NCI-H510A (cell line): ENCODE results near the gene BBS9.
"Not testable (repeated sequence)": the region's sequence is repeated elsewhere in the genome, so short reads cannot be mapped to it uniquely, and the experiment has no call there.

Experiments used
- DNase-seq: peaks from one replicate; lab custom pipeline; 2025; lab: John Stamatoyannopoulos, UW

The BBS9 gene

DNA sequence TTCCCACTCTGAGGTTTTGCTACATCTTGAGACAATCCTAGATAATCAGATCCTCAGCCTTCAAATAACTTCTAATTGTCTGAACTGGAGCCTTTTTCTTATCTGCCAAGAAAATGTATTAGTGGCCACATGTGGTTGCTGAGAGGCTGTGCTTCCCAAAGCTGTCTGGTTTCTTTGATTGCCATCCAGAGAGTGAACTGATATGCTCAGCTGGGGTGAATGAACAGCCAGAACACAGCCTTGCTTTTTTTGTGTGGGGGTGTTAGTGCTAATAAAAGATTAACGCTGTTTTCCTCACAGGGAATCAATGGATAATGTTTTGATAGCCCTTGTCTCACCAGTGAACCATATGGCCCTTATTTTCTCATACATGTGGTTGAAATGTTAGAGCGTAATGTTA, 66.9 kb downstream of the BBS9 start:
- no peak for DNase-seq

DNA sequence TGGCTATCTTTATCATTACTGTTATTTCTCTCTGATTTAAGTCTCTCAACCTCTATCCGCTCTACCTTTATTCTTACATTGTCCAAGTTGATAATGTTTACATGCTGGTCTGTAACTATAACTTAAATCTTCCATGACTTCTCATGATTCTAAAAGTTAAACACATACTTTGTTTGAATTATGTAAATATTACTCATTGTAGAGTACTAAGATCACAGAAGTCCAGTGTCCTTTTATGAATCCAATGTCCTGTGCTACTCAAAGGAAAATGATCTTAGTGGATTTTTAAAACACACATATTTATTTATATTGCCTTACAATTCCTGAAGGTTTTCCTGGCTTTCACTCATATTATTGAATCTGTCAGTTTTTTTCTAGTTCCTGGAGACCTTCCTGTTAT, 70.9 kb downstream of the BBS9 start:
- no peak for DNase-seq

DNA sequence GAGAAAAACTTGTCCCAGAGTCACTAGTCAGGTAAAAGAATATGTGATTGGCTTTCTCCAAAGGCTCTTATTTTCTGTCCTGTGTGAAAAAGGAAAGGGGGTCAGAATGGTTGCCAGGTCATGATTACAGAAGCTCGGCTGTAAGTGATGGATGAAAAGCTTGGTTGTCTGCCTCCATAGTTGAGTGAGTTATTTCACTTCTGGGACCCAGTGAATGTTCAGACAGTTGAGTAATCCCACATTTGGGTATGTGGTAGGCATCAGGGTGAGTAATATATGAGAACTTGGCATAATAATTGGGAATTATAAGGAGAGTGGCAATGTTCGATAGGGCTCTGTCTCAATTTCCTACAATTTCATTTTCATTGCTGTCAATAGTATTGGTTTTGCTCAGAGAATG, 72.5 kb downstream of the BBS9 start:
- DNase-seq = no peak

DNA sequence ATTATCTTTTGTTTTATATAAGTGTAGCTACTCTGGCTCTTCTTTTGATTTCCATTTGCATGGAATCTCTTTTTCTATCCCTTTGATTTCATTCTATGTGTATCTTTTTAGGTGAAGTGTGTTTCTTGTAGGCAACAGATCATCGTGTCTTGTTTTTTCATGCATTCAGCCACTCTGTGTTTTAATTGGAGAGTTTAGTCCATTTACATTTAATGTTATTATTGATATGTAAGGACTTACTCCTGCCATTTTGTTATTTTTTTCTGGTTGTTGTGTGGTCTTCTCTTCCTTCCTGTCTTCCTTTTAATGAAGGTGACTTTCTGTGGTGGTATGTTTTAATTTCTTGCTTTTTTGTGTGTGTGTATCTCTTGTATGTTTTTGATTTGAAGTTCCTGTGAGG, 81.6 kb downstream of the BBS9 start:
- no peak for DNase-seq

DNA sequence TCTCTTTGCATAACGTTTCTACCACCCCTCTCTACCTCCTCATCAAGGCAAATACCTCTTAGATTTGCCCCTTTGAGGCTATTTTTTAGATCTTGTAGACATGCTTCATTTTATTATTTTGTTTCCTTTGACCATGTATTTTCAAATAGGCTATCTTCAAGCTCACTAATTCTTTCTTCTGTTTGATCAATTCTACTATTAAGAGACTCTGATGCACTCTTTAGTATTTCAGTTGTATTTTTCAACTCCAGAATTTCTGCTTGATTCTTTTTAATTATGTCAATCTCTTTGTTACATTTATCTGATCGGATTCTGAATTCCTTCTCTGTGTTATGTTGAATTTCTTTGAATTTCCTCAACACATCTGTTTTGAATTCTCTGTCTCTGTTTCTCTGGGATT, 82.8 kb downstream of the BBS9 start:
- DNase-seq = no peak

DNA sequence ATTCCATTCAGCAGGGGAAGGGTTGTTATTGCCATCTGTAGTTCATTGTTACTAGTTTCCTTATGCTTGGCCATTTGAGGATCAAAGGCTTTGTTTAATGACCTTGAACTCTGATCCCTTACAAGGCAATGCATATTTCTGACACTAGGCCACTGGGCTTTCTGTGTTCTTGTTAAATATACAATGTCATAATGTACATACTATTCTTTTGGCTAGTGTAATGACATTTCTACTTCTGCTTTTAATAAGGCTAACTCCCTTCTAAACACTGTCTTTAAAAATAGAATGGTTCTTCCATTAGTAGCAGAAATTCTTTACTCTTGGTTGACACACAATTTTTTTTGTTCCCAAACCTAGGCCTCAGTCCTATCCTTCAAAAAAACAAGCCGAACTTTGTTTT, 86.6 kb downstream of the BBS9 start:
- DNase-seq = no peak

DNA sequence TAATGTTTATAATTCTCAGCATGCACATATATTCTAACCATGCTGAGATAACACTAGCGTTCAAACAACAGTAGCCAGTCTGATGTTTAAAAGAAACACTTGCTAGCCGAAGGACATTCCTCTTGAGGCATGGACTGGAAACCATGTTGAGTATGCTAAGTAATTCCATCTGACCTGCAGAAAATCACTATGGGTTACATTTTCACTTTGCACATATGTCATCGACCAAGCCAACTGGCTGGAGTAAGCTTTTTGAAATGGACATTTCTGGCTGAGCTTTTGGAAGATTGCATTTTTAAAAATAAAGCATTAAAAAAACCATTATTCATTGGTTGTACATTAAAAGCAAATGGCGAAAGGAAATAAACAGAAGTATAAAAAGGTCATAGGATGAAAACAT, 88.2 kb downstream of the BBS9 start:
- no peak for DNase-seq

DNA sequence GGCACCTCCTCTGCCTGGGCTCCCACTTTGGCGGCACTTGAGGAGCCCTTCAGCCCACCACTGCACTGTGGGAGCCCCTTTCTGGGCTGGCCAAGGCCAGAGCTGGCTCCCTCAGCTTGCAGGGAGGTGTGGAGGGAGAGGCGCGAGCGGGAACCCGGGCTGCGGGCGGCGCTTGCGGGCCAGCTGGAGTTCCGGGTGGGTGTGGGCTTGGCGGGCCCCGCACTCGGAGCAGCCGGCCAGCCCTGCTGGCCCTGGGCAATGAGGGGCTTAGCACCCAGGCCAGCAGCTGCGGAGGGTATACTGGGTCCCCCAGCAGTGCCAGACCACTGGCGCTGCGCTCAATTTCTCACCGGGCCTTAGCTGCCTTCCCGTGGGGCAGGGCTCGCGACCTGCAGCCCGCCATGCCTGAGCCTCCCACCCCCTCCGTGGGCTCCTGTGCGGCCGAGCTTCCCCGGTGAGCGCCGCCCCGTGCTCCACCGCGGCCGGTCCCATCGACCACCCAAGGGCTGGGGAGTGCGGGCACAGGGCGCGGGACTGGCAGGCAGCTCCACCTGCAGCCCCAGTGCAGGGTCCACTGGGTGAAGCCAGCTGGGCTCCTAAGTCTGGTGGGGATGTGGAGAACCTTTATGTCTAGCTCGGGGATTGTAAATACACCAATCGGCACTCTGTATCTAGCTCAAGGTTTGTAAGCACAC, 89.6 kb downstream of the BBS9 start:
- DNase-seq = not testable (repeated sequence)

DNA sequence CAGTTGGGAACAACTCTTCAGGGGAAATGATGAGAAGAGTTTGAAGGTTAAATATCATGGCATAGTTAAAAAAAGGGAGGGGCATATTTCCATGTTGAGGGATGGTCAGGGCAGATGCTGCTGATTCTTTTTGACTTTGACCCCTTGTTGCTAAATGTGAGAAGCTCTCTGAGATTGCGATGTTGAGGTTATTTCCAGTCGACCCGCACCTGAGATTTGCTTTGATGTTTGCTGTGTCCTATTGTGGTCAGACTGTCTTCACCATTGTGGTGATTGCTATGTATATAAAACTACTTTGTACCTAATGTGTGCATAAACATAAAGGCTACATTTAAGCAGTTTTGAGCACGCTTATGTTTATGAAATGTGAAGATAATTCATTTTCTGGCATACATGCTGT, 90.9 kb downstream of the BBS9 start:
- no peak for DNase-seq

DNA sequence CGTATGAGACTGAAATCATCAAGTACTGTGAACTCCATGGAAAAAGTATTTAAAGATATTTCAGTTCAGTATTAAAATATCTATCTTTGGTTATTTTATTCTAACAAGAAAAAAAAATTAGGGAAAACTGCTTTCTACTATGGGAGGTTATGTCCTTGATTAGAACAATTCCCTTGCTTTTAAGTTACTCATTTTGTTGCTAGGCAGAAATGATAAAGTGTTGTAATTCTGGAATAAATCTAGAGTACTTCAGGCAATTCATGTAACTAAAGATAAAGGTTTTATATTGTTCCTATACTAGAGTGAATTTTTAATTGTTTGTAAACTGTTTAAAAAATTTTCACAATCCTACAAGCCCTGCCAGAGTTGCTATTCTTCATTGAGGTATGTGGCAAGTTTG, 92.0 kb downstream of the BBS9 start:
- DNase-seq = no peak

DNA sequence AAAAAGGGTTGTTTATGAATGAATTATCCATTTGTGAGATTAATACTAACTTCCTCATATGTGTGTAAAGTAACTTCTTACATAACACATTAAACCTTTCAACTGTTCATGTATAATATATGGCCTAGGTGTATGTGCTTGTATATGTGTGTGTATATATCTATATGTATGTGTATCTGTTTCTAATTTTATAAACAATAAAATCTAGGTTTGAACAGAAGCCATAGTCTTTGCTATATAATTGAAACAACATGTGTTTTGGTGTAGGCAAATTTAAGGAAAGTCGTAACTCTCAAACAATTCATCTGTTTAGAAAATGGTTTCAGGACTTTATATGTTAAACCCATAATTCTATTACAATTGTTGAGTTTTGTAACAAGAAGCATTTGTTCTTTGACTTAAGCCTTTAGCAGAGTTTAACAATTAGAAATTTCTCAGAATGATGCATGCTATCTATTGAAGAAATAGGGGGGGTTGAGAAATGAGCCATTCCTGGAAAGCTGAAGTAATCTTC, 103.3 kb downstream of the BBS9 start:
- DNase-seq = no peak

DNA sequence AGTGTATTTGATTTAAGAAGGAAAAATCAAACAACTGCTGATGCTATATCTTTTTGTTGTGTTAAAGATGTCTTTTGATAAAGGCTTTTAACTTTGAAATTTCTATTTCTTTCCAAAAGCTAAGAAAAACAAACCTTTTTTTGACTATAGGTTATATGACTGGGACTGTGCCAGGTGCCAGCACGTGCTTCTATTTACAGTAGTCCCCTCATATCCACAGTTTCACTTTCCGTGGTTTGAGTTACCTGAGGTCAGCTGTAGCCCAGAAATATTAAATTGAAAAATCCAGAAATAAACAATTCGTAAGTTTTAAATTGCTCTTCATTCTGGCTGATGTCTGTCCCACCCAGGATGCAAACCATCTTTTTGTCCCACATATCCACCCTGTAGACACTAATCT, 104.3 kb downstream of the BBS9 start:
- DNase-seq = no peak

DNA sequence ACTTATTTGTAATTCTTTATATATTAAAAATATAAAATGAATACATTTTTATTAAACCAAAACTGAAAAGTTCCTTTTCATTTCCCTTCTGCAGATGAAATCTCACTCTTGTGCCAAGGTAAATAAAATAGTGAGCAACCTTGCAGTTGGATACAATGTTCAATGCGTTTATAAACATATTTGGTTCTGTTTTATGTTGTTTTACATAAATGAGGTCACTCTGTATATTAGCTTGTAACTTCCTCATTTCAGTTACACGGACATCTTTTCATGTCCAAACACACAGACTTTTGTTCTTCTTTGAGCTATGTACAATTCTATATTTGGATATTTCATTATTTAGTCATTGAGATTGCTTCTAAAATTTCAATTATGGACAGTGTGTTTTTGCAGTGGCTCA, 107.7 kb downstream of the BBS9 start:
- no peak for DNase-seq

DNA sequence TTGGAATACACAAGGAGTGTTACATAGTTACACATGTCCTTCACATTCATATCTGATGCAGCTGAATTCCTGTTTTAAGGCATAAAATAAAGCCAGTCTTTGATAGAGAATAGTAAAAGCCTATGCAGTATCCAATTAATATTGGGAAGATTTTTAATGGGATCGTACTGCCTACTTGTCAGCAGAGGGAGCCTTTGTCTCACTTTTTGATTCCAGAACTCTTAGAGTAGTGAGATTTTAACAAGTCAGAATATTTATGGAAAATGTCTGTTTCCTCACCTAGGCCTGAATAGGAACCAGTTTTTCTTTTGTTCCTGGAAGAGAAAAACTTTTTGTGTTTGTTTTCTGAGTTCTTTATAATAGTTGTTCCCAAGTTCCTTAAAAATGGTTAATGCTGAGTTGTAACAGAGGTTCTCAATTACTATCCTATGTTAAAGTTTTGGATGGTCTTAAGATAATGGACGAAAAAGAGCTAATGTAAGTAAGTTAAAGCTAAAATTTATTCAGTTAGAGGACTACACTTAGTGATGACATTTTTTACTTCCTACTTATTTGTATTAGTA, 114.0 kb downstream of the BBS9 start:
- DNase-seq = peak; percentile 17

DNA sequence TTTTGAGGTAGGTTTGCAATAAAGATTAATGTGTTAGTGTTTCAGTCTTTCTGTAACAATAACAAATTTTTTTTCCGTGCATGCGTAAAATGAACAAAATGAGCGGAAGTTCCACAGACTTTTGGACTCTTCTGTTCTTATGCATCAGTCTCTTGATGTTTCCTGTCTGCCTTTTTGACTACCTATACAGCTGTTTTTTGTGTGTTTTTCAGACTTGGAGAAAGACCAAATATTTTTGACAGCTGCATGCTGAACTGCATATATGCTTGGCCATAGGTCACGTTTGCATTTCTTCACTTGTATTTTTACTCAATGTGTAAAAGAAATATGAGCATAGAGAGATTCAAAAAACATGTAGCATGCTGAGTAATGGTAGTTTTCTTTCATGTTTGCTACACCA, 119.3 kb downstream of the BBS9 start:
- no peak for DNase-seq

DNA sequence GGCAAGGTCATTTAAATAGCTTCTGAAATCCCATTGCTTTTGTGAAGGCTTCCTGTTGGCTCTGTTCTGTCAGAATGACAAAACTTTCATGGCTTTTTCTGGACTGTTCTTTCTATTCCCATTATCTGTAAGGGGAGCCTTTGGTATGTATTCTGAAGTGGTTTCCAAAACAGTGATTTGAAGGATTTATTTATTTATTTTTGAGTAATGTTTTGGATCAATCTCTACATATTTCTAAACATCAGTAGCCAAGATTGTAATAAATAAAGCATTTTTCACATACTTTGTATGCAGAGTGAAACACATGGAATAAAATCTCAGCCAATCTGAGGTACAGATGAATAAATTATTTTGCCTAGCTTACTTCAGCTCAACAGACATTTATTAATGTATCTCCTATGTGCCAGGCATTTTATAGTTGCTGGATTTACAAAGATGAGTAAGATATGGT, 121.1 kb downstream of the BBS9 start:
- DNase-seq = no peak

DNA sequence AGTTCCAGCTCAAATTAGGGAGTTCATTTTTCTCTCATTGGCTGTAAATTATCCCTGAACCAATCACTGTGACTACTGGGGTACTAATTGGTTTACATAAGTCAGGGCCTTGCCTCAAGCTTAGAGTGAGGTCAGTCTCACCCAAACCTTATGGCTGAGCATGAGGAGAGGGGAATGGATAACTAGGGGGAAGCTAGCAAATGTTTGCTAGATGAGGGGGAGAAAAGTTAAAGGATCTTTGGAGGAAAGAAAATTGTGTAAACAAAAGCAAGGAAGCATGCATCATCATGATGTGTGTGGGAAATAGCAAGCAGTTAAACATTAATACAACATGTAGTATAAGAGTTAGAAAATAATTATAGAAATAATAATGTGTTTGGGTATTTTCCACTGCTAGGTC, 121.9 kb downstream of the BBS9 start:
- DNase-seq = no peak

DNA sequence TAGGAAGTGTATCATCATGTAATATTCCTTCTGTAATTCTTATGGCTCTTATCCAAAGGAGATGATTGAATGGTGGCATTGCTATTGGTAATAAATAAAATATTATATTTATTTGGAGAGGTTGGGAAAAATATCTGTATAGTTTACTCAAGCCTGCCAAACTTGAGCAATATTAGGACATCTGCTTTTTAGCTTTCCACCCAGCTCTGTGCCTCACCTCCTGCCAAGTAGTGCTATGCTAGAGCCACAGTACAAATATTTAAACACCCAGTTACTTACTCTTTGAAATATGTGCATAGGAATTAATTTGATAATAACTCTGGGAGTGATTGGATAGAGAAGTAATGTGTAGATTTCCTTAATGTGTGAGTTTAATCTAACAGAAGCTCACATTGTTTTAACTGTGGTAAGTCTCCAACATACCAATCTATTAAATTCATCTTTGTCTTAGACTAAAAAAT, 129.2 kb downstream of the BBS9 start:
- DNase-seq = no peak

DNA sequence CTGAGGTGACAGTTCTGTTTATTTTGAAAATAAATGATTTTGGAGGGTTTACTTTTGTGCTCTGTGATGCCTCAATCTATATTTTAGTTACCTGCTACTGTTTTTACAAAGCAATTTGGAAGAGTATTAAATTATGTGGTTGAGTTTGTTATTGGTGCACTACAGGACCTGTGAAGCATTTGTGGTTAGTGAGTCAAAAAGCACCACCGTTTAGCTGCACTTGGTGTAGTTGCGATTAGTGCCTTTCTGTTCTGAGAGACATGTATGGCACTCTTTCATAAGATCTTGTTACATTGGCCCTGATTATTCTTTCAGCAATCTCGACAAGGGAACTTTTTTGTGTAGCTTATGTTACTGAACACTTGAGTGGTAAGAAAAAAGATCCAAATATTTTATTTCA, 132.2 kb downstream of the BBS9 start:
- no peak for DNase-seq

DNA sequence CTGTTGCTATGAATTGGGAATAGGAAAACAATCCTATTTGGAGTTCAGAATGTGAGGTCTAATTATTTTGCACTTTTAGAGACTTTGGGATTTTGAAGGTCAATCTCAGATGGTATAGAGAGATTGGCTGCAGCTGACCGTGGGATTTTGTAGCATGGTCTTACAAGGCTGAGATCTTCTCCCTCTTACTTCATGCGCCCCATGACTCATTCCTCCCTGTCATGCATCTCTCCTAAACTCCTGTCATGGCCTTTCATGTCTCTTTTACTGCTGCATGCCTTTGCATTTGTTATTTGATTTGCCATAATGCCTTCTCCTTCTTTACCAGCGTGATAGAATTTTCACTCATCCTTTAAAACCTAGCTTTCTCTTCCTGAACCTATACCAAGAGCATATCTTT, 133.1 kb downstream of the BBS9 start:
- DNase-seq = no peak

DNA sequence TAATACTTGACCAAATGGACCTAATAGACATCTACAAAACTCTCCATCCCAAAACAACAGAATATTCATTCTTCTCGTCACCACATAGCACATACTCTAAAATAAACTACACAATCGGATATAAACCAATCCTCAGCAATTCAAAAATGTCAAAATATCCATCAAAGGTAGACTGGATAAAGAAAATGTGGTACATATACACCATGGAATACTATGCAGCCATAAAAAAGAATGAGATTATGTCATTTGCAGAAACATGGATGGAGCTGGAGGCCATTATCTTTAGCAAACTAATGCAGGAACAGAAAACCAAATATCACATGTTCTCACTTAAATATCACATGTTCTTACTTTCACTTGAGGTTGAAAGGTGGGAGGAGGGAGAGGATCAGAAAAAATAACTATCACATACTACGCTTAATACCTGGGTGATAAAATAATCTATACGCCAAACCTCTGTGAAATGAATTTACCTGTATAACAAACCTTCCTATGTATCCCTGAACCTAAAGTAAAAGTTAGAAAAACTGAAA, 142.5 kb downstream of the BBS9 start:
- not testable (repeated sequence) for DNase-seq

DNA sequence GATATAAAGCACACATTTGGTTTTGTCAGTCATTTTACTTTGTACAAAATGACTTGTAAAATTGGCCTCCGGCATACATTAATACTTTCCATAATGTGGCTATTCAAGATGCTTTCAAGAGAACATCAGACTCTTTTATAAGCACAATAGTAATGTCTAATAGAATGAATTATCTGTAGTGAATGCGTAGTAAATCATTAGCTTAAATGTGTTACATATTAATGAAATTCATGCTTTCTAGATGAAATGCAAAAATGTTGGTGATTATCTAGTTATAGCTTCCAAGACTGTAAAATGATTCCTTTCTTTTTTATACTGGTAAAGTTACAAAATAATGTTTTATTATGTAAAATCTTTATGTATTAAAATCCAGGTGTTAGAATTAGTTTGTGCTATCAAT, 144.0 kb downstream of the BBS9 start:
- DNase-seq = no peak

DNA sequence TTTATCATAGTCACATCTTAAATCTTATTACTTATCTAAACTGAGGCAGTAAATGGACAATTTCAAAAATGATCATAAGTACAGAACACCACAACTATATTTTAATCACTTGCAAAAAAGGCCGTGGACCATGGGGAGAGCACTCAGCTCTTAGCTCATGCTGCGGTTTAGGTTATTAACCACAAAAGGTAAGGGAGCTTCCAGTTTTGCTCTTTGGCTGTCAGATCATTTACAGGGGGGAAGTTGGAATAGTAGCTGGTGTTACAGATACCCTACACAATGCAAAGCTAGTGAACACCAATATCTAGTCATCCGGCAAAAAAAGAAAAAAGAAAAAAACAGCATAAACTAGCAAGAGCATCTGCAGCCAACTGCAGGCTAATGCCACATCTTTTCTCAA, 147.0 kb downstream of the BBS9 start:
- no peak for DNase-seq

DNA sequence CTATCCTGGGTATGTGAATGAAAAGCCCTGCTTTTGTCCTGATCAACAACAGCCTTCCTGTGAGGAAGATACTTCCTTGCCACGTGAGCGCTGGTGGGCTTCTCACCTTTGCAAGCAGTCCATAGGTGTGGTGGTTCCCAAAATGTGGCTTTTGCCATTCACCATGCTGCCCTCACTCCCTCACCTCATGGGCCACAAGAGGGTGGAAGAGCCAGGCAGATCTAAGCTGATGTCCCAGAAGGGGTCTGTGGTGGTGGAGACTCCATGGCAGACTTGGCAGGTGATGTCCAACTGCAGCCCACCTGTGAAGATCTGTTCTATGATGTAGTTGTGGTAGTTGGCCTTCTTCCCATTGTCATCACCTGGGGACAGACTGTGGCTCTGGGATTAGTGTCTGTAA, 147.4 kb downstream of the BBS9 start:
- no peak for DNase-seq
